Measurements from ENCODE around the gene CELA1. TPM values are rescaled to one million over a fixed set of nuclear protein-coding genes. Genes with fewer than 3 reads are reported as not detected.

Gene CELA1
- polyA plus RNA-seq, 1 of the 3 experiments (the other 2 are of a cell fraction) = 0.05 TPM

- no peaks in the 10 kb centered on the region for H4K20me1 ChIP-seq (ENCODE audit: insufficient read depth)
- no peak overlapping the region; a peak in 1 of 4 replicates for H3K27ac ChIP-seq (ENCODE audit: low read depth in 2 of 2, low read length in 1 of 2)
- CTCF ChIA-PET = interaction anchor here (1.1 to 1.5 kb wide), 4 partner anchors 10 to 40 kb away, joined by 3 to 7 read pairs (median 5); no protein-coding TSS in a partner anchor
- no peak for DNase-seq
- H3F3A ChIP-seq (replicated peaks; ENCODE audit: insufficient read depth) = no peaks in the 10 kb centered on the region
- H3K36me3 ChIP-seq (replicated peaks in 1 of 2; ENCODE audit: control insufficient read depth in 1 of 2, insufficient read depth in 2 of 2, low read length in 1 of 2) = no peaks in the 10 kb centered on the region
- H2AFZ ChIP-seq (ENCODE audit: low read depth) = no peak overlapping the region
- no peak overlapping the region for H3K9ac ChIP-seq
- no peak for TF ChIP-seq FOXM1 (IDR thresholded peaks at IDR 0.05; ENCODE audit: low read depth)
- no peak for TF ChIP-seq CTCF (IDR thresholded peaks at IDR 0.05)
- no peak for TF ChIP-seq POLR2AphosphoS5 (IDR thresholded peaks at IDR 0.05; ENCODE audit: low read depth, low read length)
- no peak for TF ChIP-seq CHD2 (IDR thresholded peaks at IDR 0.05; ENCODE audit: low read length, partially characterized antibody)
- no peak for TF ChIP-seq ELF1 (IDR thresholded peaks at IDR 0.05)
- no peak for TF ChIP-seq TCF12 (IDR thresholded peaks at IDR 0.05)
- H3K4me1 ChIP-seq (ENCODE audit: control insufficient read depth in 1 of 2, insufficient read depth in 2 of 2, low read depth in 1 of 2, low read length in 1 of 2) = peaks cover 0 to 21% of the 10 kb centered on the region in 2 experiments; a peak in 2 of 4 replicates
- no peaks in the 10 kb centered on the region for H3K9me2 ChIP-seq
- POLR2A ChIA-PET = no interaction called here
- WGBS (ENCODE audit: low lambda C conversion rate) = 61% methylated on average over 5 of the region's 5 CpGs
- no peaks in the 10 kb centered on the region for H3K79me2 ChIP-seq (ENCODE audit: insufficient read depth)
- no peak overlapping the region for H3K4me2 ChIP-seq
- H3K4me3 ChIP-seq (ENCODE audit: low read depth in 2 of 2, low read length in 1 of 2) = no peak overlapping the region
- no peaks in the 10 kb centered on the region for H3K9me3 ChIP-seq
- no peaks in the 10 kb centered on the region for H3K27me3 ChIP-seq (ENCODE audit: insufficient read depth)
Measured at GRCh38 chr12:51381226-51382079, 35.0 kb upstream of the CELA1 start.

GRCh38 chr12:51379571-51379970 is 33.1 kb upstream of the CELA1 start:
- H4K20me1 ChIP-seq (ENCODE audit: insufficient read depth) = no peaks in the 10 kb centered on the region
- no peak overlapping the region for H3K4me2 ChIP-seq
- CTCF ChIA-PET = interaction anchor here (1.5 kb wide), 1 partner anchor 8 kb away, joined by 7 read pairs; no protein-coding TSS in a partner anchor
- POLR2A ChIA-PET = interaction anchor here (1.4 kb wide), 1 partner anchor 8 kb away, joined by 3 read pairs; no protein-coding TSS in a partner anchor
- H3K36me3 ChIP-seq (replicated peaks in 1 of 2; ENCODE audit: control insufficient read depth in 1 of 2, insufficient read depth in 2 of 2, low read length in 1 of 2) = no peaks in the 10 kb centered on the region
- H3K9me2 ChIP-seq = no peaks in the 10 kb centered on the region
- WGBS (ENCODE audit: low lambda C conversion rate) = 96% methylated on average over 9 of the region's 11 CpGs
- H3K9ac ChIP-seq = no peak overlapping the region
- H2AFZ ChIP-seq (ENCODE audit: low read depth) = no peak overlapping the region
- DNase-seq = no peak
- no peak overlapping the region for H3K4me3 ChIP-seq (ENCODE audit: low read depth in 2 of 2, low read length in 1 of 2)
- H3K27ac ChIP-seq (ENCODE audit: low read depth in 2 of 2, low read length in 1 of 2) = no peak overlapping the region
- H3F3A ChIP-seq (replicated peaks; ENCODE audit: insufficient read depth) = peaks cover 4% of the 10 kb centered on the region
- H3K4me1 ChIP-seq (ENCODE audit: control insufficient read depth in 1 of 2, insufficient read depth in 2 of 2, low read depth in 1 of 2, low read length in 1 of 2) = peaks cover 0 to 18% of the 10 kb centered on the region in 2 experiments; a peak in 2 of 4 replicates
- TF ChIP-seq RCOR1 (IDR thresholded peaks at IDR 0.05; ENCODE audit: low read length) = no peak
- no peak for TF ChIP-seq NRF1 (IDR thresholded peaks at IDR 0.05; ENCODE audit: low read depth, low read length)
- H3K9me3 ChIP-seq = no peaks in the 10 kb centered on the region
- no peaks in the 10 kb centered on the region for H3K27me3 ChIP-seq (ENCODE audit: insufficient read depth)
- H3K79me2 ChIP-seq (ENCODE audit: insufficient read depth) = no peaks in the 10 kb centered on the region

- DNase-seq = no peak
- Histone ChIP-seq H4K20me1 (ENCODE audit: insufficient read depth) (no peaks in the 10 kb centered on the region), H3K4me1 (ENCODE audit: control insufficient read depth in 1 of 2, insufficient read depth in 2 of 2, low read depth in 1 of 2, low read length in 1 of 2) (peaks cover 0 to 18% of the 10 kb centered on the region in 2 experiments; a peak in 2 of 4 replicates), H3K9me3 (no peaks in the 10 kb centered on the region), H3K4me2 (no peak overlapping the region), H3K4me3 (ENCODE audit: low read depth in 2 of 2, low read length in 1 of 2) (no peak overlapping the region), H3F3A (replicated peaks; ENCODE audit: insufficient read depth) (peaks cover 9% of the 10 kb centered on the region), H2AFZ (ENCODE audit: low read depth) (no peak overlapping the region), H3K9me2 (no peaks in the 10 kb centered on the region), H3K79me2 (ENCODE audit: insufficient read depth) (no peaks in the 10 kb centered on the region), H3K9ac (no peak overlapping the region), H3K27ac (ENCODE audit: low read depth in 2 of 2, low read length in 1 of 2) (no peak overlapping the region), H3K36me3 (replicated peaks in 1 of 2; ENCODE audit: control insufficient read depth in 1 of 2, insufficient read depth in 2 of 2, low read length in 1 of 2) (no peaks in the 10 kb centered on the region), H3K27me3 (ENCODE audit: insufficient read depth) (no peaks in the 10 kb centered on the region)
- TF ChIP-seq RXRA (IDR thresholded peaks at IDR 0.05; ENCODE audit: borderline replicate concordance, low read depth) (no peak), TEAD4 (IDR thresholded peaks at IDR 0.05; ENCODE audit: borderline replicate concordance, insufficient read depth) (no peak), GABPA (IDR thresholded peaks at IDR 0.05; ENCODE audit: low read depth) (no peak), POLR2AphosphoS5 (IDR thresholded peaks at IDR 0.05; ENCODE audit: low read depth, low read length) (no peak), EP300 (IDR thresholded peaks at IDR 0.05; ENCODE audit: borderline replicate concordance in 1 of 2, low read depth in 1 of 2, low read length in 1 of 2) (no peak), MXI1 (IDR thresholded peaks at IDR 0.05; ENCODE audit: low read depth, low read length) (no peak), JUND (IDR thresholded peaks at IDR 0.05) (no peak), TCF12 (IDR thresholded peaks at IDR 0.05) (no peak), RFX5 (IDR thresholded peaks at IDR 0.05; ENCODE audit: low read length) (no peak)
- POLR2A ChIA-PET = no interaction called here
- WGBS (ENCODE audit: low lambda C conversion rate) = 90% methylated on average over 1 of the region's 2 CpGs
- CTCF ChIA-PET = no interaction called here
Measured at GRCh38 chr12:51378749-51379148, 32.3 kb upstream of the CELA1 start.

Data from SK-N-SH (cell line).